Measurements from ENCODE around the gene TMC2. TPM values are rescaled to one million over a fixed set of nuclear protein-coding genes. Genes with fewer than 3 reads are reported as not detected.
"Not testable (repeated sequence)": the region's sequence is repeated elsewhere in the genome, so short reads cannot be mapped to it uniquely, and the experiment has no call there.

TMC2 gene, protein sequence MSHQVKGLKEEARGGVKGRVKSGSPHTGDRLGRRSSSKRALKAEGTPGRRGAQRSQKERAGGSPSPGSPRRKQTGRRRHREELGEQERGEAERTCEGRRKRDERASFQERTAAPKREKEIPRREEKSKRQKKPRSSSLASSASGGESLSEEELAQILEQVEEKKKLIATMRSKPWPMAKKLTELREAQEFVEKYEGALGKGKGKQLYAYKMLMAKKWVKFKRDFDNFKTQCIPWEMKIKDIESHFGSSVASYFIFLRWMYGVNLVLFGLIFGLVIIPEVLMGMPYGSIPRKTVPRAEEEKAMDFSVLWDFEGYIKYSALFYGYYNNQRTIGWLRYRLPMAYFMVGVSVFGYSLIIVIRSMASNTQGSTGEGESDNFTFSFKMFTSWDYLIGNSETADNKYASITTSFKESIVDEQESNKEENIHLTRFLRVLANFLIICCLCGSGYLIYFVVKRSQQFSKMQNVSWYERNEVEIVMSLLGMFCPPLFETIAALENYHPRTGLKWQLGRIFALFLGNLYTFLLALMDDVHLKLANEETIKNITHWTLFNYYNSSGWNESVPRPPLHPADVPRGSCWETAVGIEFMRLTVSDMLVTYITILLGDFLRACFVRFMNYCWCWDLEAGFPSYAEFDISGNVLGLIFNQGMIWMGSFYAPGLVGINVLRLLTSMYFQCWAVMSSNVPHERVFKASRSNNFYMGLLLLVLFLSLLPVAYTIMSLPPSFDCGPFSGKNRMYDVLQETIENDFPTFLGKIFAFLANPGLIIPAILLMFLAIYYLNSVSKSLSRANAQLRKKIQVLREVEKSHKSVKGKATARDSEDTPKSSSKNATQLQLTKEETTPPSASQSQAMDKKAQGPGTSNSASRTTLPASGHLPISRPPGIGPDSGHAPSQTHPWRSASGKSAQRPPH
- polyA plus RNA-seq: under 1 TPM; 0.06 to 0.46 (median 0.45) TPM

DNA sequence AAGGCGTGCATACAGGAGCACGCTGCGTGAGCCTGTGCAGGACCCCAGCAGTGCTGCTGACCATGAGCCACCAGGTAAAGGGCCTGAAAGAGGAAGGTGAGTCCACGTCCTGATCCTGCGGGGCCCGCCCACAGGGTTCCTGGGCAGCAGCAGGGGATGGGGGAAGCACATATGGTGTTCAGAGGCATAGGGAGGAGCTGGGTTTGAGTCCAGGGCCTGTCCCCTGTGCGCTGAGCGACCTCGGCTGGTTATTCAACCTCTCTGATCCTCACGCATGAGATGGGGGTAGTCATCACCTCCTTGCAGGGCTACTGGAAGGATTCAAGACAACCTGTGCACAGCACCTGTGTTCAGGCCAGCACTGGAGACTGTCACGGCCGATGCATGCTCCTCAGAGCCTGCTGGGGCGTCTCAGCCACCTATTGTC is at the start of gene TMC2:
Gene TMC2, plus strand, starts transcription at position 14 of the 427 bp plus-strand sequence. Its CDS starts 49 bp downstream, at position 63.
- WGBS, 3 donors: 64 to 80% (median 77%) methylated on average over 13 of the region's 13 CpGs
- no peak within 1 kb of the TSS for H3K27ac ChIP-seq (ENCODE audit: low read depth, low read length)

DNA sequence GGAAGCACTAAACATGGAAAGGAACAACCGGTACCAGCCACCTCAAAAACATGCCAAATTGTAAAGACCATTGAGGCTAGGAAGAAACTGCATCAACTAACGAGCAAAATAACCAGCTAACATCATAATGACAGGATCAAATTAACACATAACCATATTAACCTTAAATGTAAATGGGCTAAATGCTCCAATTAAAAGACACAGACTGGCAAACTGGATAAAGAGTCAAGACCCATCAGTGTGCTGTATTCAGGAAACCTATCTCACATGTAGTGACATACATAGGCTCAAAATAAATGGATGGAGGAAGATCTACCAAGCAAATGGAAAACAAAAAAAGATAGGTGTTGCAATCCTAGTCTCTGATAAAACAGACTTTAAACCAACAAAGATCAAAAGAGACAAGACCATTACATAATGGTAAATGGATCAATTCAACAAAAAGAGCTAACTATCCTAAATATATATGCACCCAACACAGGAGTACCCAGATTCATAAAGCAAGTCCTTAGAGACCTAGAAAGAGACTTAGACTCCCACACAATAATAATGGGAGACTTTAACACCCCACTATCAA is 33.5 kb upstream of the TMC2 start:
- WGBS, 3 donors: 98% methylated on average over 2 of the region's 2 CpGs
- not testable (repeated sequence) for H3K27ac ChIP-seq (ENCODE audit: low read depth, low read length)

DNA sequence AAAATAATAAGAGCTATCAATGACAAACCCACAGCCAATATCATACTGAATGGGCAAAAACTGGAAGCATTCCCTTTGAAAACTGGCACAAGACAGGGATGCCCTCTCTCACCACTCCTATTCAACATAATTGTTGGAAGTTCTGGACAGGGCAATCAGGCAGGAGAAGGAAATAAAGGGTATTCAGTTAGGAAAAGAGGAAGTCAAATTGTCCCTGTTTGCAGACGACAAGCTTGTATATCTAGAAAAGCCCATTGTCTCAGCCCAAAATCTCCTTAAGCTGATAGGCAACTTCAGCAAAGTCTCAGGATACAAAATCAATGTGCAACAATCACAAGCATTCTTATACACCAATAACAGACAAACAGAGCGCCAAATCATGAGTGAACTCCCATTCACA is 31.6 kb upstream of the TMC2 start:
- WGBS, 3 donors: 71 to 87% (median 80%) methylated on average over 2 of the region's 2 CpGs
- not testable (repeated sequence) for H3K27ac ChIP-seq (ENCODE audit: low read depth, low read length)

DNA sequence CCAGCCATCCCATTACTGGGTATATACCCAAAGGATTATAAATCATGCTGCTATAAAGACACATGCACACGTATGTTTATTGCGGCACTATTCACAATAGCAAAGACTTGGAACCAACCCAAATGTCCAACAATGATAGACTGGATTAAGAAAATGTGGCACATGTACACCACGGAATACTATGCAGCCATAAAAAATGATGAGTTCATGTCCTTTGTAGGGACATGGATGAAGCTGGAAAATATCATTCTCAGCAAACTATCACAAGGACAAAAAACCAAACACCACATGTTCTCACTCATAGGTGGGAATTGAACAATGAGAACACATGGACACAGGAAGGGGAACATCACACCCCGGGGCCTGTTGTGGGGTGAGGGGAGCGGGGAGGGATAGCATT is 29.9 kb upstream of the TMC2 start:
- not testable (repeated sequence) for H3K27ac ChIP-seq (ENCODE audit: low read depth, low read length)
- 89 to 93% (median 93%) methylated on average over 2 to 3 of the region's 5 CpGs for WGBS, 3 donors

DNA sequence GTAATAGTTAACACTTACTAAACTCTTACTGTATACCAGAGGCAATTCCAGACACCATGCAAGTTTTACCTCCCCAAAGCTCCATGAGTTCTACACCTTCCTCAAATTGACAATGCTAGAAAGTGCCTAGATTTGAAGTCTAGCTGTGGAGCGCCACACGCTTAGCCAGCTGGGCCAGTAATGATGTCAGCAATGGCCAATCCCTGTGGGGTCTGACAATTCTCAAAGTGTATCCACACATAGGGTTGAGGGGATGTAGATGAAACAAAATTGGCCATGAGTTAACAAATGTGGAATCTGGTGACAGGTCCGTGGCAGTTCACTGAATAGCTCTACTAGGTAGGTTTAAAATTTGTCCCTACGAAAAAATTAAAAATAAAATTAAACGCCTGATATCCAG is 28.9 kb upstream of the TMC2 start:
- H3K27ac ChIP-seq (ENCODE audit: low read depth, low read length): no peak overlapping the region
- 74 to 86% (median 83%) methylated on average over 5 of the region's 5 CpGs for WGBS, 3 donors

DNA sequence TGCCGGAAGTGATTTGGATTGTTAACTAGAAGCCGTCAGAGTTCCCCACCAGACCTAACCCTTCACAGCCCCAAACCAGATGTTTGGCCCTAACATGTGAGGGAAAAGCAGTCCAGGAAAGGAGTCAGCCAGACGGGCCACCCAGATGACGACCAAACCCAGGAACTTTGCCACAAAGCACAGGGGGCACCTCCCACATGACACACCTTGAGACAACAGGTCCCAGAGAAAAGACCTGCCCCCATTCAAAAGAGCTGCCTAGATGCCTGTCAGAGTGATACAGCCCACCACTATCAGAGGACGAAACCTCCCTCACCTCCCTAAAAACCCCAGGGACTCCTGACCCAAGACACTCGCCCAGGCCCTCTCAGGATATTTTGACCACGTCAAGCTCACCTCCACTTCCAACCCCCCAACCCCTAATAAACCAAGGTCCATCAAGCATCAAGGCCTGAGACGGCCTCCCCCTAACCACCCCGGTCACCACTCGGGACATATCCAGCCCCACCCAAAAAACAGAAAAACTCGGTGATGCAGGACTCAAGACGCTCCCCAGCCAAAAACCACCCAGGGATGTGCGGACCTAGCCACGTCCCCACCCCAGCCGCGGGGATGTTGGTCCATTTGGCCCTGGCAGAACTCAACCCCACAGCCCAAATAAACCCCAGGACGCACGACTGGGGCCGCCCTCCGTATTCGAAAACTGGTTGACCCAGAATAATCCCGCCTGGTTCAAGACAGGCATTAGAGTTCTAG is 28.3 kb upstream of the TMC2 start:
- 10 to 14% (median 13%) methylated on average over 22 of the region's 22 CpGs for WGBS, 3 donors
- no peak overlapping the region for H3K27ac ChIP-seq (ENCODE audit: low read depth, low read length)

DNA sequence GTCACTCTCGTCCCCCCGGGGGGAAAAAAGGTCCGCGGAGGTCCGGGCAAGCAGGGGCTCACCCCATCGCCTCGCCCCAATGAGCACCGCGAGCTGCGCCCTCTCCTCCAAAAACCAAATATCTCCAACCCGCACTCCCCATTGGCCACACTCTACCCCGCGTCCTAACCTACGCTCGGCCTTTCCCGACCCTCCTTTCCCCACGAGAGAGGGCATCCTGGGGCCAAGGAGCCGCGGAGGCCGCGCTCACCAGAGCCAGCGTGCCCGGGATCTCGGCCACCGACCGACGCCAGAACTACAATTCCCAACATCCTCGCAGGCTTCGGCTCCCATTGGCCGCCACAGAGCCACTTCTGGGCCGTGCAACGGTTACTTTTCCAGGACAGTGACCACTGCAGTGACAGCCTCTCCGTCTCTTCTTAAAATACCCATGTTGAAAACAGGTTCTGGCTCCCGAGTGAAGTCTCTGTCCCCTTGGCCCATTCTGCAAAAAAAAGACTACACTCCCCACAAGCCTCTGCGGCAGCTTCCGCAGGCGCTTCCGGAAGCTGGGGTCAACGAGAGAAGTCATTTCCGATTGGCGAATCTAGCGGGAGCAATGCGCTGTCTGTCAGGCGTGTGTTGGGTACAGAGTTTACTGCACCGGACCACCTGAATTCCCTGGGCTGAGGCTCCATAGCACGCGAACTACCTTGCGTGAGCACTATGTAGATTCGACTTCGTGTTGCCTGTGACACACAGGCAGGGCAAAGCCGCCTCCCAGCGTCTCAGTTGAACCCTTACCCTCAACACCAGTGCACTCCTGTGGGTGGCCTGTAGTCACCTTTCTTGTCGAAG is 27.5 kb upstream of the TMC2 start, which contains the start of gene ZNF343:
Gene ZNF343, minus strand, starts transcription at position 285 of the 837 bp plus-strand sequence. CDS start 15,020 bp downstream, outside the sequence.
- WGBS, 3 donors: 0 to 1% (median 1%) methylated on average over 52 to 53 of the region's 53 CpGs
- no peak within 1 kb of the TSS for H3K27ac ChIP-seq (ENCODE audit: low read depth, low read length)

DNA sequence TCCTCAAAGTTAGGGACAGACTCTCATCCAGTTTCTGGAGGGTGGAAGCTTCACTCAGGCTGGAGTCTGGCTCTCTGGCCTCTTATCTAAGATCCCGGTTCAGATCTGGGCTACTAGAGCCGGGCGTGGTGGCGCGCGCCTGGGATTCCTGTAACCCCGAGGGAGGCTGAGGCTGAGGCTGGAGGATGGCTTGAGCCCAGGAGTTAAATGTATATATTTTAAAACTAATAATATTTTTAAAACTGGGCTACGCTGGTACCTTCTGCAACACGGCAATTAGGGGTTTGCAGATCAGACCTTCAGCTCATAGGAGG is 26.9 kb upstream of the TMC2 start:
- no peak overlapping the region for H3K27ac ChIP-seq (ENCODE audit: low read depth, low read length)
- WGBS, 3 donors: 50 to 53% (median 52%) methylated on average over 9 of the region's 9 CpGs

DNA sequence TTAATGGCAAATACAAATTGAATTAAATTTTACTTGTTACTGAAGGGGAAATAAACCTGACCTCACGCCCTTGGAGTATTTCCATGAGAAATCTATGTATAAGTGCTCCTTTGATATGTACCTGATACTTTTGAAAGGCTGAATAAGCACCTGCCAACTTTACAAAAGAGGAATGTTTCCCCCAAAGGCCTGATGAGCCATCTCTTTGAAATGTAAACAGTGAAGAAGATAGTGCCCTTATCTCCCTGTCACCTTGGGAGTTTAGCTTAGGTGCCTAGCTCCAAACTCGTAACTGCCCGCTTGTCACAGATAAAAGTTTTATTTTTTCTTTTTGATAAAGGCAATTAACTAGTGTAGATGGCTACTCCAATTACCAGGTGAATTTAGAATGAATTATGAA is 26.6 kb upstream of the TMC2 start:
- no peak overlapping the region for H3K27ac ChIP-seq (ENCODE audit: low read depth, low read length)
- WGBS, 3 donors: 80 to 87% (median 85%) methylated on average over 3 of the region's 3 CpGs

DNA sequence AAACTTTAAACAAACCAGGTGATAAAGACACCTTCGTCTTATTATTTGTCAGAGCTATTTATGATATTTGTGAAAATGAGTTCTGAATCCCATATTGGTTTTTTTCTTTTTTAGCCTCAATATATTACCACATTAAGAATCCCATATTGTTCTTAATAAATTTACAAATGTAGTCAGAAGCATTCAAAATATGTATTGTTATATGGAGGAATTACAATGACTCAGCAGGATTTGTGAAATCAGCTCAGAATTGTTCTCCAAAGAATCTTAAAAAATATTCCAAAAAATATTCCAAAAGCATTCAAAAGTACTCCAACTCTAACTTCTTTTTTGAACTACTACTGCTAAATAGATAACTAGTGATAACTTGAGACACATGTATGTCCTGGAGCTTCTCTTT is 21.2 kb upstream of the TMC2 start:
- no peak overlapping the region for H3K27ac ChIP-seq (ENCODE audit: low read depth, low read length)
- WGBS, 3 donors: 79 to 82% (median 80%) methylated on average over 1 of the region's 1 CpG

DNA sequence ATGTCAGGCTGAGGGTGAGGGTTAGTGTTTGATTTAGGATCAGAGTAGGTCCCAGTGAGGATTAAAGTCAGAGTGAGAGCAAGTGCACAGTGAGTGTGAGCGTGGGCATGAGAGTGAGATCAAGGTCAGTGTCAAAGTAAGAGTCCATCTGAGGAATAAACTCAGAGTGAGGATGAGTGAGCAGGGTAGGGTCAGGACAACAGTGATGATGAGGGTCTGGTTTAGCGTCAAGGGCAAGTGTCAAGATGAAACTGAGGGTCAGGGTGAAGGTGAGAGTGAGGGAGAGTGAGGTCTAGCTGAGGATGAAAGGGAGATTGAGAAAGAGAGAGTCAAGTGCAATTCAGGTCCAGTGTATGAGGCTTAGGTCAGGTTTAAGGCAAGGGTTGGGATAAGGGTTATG is 20.0 kb upstream of the TMC2 start:
- no peak overlapping the region for H3K27ac ChIP-seq (ENCODE audit: low read depth, low read length)
- 56 to 89% (median 82%) methylated on average over 2 of the region's 2 CpGs for WGBS, 3 donors

DNA sequence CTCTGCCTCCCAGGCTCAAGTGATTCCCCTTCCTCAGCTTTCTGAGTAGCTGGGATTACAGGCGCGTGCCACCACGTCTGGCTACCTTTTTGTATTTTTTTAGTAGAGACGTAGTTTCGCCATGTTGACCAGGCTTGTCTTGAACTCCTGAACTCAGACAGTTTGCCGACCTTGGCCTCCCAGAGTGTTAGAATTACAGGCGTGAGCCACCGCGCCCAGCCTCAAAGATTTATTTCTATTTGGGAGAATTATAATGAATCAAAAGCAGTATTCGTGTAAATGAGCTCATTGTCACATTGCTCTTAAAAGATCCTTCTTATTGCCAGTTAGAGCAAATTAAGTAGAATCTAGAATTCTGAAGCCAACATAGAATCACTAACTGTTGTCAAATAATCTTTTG is 18.3 kb upstream of the TMC2 start:
- H3K27ac ChIP-seq (ENCODE audit: low read depth, low read length): no peak overlapping the region
- WGBS, 3 donors: 85 to 92% (median 90%) methylated on average over 10 of the region's 10 CpGs

DNA sequence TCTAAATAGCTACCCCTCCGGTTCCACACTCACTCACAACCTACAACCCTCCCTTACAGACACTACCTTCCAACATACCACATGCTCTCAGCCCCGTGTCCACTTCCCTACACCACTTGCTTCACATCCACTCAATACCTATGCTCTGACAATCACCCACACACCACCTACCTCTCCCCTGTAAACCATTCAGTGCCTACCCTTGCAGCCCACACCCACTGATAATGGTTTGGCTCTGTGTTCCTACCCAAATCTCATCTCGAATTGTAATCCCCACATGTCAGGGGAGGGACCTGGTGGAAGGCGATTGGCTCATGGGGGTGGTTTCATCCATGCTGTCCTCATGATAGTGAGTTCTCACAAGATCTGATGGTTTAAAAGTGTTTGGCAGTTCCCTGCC is 17.8 kb upstream of the TMC2 start:
- WGBS, 3 donors: 72 to 81% (median 78%) methylated on average over 4 of the region's 4 CpGs
- no peak overlapping the region for H3K27ac ChIP-seq (ENCODE audit: low read depth, low read length)

DNA sequence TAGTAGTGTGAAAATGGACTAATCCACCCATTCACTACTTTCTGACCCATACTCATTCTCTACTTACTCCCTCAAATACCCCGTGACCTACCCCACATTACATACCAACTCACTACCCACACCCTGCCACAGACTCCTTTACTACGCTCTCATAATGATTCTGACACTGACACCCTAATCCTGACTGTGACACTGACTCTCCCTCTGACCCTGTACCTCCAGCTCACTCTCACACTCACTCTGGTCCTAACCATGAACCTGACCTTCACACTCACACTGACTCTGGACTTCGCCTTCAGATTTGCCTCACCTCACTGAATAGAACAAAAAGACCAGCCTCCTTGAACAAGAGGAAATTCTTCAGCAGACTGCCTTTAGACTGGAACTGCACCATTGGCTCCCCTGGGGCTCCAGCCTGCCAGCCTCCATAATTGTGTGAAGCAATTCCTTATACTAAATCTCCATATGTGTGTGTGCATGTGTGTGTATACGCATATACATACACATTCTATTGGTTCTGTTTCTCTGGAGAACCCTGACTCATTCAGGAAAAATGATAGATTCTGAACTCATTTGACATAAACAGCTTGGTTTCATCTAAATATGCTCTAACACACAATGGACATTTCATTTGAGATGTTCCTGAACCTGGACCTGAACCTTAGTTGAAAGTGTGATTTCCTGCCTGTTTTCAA is 17.1 kb upstream of the TMC2 start:
- H3K27ac ChIP-seq (ENCODE audit: low read depth, low read length): no peak overlapping the region
- 94 to 95% (median 94%) methylated on average over 4 of the region's 4 CpGs for WGBS, 3 donors

DNA sequence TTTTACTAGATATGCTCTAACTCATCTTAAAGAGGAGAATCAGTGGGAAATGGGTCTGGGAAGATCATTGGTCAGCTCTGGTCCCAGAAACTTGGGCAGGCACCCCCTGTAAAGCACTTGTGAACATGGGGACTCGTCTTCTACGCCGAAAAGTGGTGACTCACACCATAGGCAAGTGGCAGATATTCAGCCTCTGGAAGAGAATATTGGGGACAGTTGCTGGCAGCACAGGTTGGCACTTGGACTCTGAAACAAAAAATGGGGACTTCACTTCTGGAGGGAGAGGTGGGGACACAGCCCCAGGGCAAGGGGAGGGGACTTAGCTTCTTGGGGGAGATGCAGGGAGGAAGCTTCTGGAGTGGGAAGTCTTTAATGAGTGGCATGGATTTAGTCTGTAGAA is 15.8 kb upstream of the TMC2 start:
- 87 to 96% (median 95%) methylated on average over 3 of the region's 3 CpGs for WGBS, 3 donors
- no peak overlapping the region for H3K27ac ChIP-seq (ENCODE audit: low read depth, low read length)

DNA sequence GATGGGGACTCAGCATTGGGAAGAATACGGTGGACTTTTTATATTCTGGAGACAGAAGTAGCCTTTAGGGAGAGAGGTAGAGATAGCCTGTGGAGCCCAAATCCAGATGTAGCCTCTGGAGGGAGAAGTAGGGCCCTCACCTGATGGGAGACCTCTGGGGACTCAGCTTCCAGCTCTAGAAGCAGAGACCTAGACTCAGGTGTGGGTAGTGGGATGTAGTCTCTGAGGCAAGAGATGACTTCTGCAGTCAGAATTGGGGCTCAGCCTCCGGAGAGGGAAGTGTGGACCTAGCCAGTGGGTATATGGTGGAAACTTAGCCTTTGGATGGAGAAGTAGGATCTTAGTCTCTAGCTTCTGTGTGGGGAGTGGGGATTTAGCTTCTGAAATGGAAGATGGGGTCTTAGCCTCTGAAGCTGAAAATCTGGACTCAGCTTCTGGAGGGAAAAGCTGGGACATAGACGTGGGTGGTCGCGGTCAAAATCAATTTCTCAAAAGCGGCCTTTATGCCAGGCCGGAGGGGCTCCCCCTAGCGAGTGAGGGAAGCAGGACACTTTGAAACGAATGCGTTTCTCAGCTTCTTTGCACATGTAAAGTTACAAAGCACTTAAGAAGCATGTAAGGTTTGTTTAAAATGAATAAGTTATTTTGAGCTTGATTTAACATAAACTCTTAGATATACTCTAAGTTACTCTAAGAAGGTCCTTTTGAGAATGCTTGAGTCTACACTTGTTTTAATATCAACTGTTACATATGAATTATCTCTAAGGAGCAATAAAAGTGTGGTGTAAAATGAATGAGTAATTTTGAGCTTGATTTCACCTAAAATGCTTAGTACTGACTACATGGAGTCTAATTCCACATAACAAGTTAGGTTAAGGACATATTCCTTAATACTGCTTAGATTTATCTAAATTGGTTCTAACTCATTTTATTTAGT is 14.7 kb upstream of the TMC2 start:
- WGBS, 3 donors: 15 to 19% (median 18%) methylated on average over 10 of the region's 10 CpGs
- no peak overlapping the region for H3K27ac ChIP-seq (ENCODE audit: low read depth, low read length)

Data from adipose tissue (tissue), 3 donors.